KMS-11 (cell line): Measurements from ENCODE around the gene KCNQ1.
A peak's percentile ranks its signal among the peaks of the same experiment; 100 is the strongest.

Experiments used
- H2AFZ ChIP-seq: fragments of 200-600 bp; sonication (generic); 2 replicates; pipeline ENCODE4 v1.6.1; 2016; ENCODE audit warnings: antibody characterized with exemption, mixed run types, low read depth
- H3K27ac ChIP-seq: fragments of 200-600 bp; sonication (generic); 2 replicates; pipeline ENCODE4 v1.6.1; 2016; ENCODE audit warnings: mild to moderate bottlenecking, mixed run types
- H3K27me3 ChIP-seq: fragments of 200-600 bp; sonication (generic); 2 replicates; pipeline ENCODE4 v1.6.1; 2017; ENCODE audit warnings: mild to moderate bottlenecking, low read depth, mixed run types, moderate library complexity; ENCODE audit not compliant: insufficient read depth
- H3K36me3 ChIP-seq: fragments of 200-600 bp; sonication (generic); 2 replicates; pipeline ENCODE4 v1.6.1; 2017; ENCODE audit warnings: mild to moderate bottlenecking, mixed run types; ENCODE audit not compliant: insufficient read depth
- H3K4me1 ChIP-seq: fragments of 200-600 bp; sonication (generic); 2 replicates; pipeline ENCODE4 v1.6.1; 2016; ENCODE audit warnings: mild to moderate bottlenecking, low read depth, mixed run types; ENCODE audit not compliant: poor library complexity, severe bottlenecking
- H3K4me2 ChIP-seq: fragments of 200-600 bp; sonication (generic); 2 replicates; pipeline ENCODE4 v1.7.0; 2016; ENCODE audit warnings: mild to moderate bottlenecking, mixed run types
- H3K4me3 ChIP-seq: fragments of 200-600 bp; sonication (generic); IDR thresholded peaks from 2 replicates; pipeline ENCODE4 v1.6.1; 2017; ENCODE audit warnings: low read depth, low read length, mixed read lengths; ENCODE audit not compliant: insufficient read depth
- H3K79me2 ChIP-seq: fragments of 200-600 bp; sonication (generic); 2 replicates; pipeline ENCODE4 v1.6.1; 2016; ENCODE audit warnings: low read depth, mixed run types; ENCODE audit not compliant: insufficient read depth
- H3K9ac ChIP-seq: fragments of 200-600 bp; sonication (generic); 2 replicates; pipeline ENCODE4 v1.6.1; 2016; ENCODE audit warnings: mild to moderate bottlenecking, mixed run types
- H4K20me1 ChIP-seq: fragments of 200-600 bp; sonication (generic); 2 replicates; pipeline ENCODE4 v1.6.1; 2016; ENCODE audit warnings: mild to moderate bottlenecking, mixed run types; ENCODE audit not compliant: insufficient read depth
- TF ChIP-seq, protein P1 (sequence below): fragments of 200-600 bp; sonication (generic); conservative IDR thresholded peaks from 2 replicates; pipeline ENCODE4 v1.6.1; 2017; ENCODE audit warnings: low read depth, mild to moderate bottlenecking, antibody characterized with exemption, low read length, moderate library complexity, mixed read lengths

Gene KCNQ1

DNA sequence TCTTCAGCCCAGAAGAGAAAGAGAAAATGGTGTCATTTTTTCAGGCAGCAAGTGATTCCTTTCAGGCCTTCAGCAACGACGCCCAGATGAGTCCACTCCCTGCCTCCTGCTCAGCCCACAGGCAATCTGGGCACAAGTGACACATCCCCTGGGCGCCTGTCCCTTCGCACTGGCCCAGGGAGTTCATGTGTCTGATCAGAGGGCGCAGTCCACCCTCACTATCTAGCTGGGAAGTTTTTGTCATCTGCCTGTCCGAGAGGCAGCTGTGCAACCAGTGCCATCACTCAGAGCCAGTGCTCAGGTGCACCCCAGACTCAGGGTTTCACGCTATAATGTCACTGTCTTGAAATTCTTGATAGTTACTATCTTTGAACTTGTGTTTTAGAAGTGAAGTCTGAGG lies 256.4 kb downstream of the KCNQ1 start:
- H3K4me2 ChIP-seq: peak overlapping the region; percentile 62
- TF ChIP-seq, protein P1, sequence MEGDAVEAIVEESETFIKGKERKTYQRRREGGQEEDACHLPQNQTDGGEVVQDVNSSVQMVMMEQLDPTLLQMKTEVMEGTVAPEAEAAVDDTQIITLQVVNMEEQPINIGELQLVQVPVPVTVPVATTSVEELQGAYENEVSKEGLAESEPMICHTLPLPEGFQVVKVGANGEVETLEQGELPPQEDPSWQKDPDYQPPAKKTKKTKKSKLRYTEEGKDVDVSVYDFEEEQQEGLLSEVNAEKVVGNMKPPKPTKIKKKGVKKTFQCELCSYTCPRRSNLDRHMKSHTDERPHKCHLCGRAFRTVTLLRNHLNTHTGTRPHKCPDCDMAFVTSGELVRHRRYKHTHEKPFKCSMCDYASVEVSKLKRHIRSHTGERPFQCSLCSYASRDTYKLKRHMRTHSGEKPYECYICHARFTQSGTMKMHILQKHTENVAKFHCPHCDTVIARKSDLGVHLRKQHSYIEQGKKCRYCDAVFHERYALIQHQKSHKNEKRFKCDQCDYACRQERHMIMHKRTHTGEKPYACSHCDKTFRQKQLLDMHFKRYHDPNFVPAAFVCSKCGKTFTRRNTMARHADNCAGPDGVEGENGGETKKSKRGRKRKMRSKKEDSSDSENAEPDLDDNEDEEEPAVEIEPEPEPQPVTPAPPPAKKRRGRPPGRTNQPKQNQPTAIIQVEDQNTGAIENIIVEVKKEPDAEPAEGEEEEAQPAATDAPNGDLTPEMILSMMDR: no peak
- peaks cover 34% of the 10 kb centered on the region for H3K79me2 ChIP-seq
- H3K27ac ChIP-seq: peak overlapping the region; percentile 92
- H4K20me1 ChIP-seq: peaks cover 15% of the 10 kb centered on the region
- peak overlapping the region; percentile 35; the same call in 1 of the 2 replicates for H2AFZ ChIP-seq
- H3K4me3 ChIP-seq: no peak overlapping the region
- no peaks in the 10 kb centered on the region for H3K36me3 ChIP-seq
- H3K4me1 ChIP-seq: peaks cover 30% of the 10 kb centered on the region
- peak overlapping the region; percentile 92; the same call in 1 of the 2 replicates for H3K9ac ChIP-seq
- H3K27me3 ChIP-seq: no peaks in the 10 kb centered on the region

DNA sequence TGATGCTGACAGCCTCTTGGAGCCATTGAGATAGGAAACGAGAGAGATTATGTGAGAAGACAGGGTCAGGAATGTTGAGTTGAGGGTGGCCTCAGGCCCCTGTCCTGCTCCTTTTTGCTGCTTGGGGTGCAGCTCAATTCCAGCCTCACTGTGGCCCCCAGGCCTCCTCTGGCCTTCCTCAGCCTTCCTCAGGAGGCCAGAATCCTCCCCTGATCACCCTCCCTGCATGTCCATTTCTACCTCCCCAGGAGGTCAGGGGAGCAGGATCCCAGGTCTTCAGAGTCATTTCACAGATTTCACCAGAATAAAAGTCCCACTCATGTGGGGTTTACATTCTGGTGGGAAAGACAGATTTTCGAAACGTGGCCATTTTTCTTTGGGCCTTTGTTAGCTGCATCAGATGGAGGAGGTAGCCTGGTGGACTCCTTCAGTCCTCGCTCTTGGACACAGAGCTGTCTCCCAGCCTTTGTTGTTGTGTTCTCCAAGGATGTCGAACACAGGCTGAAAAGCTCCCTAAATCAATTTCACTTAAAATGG lies 257.2 kb downstream of the KCNQ1 start:
- no peak overlapping the region for H3K27ac ChIP-seq
- no peak overlapping the region for H3K4me2 ChIP-seq
- no peaks in the 10 kb centered on the region for H3K27me3 ChIP-seq
- TF ChIP-seq, protein P1: no peak
- no peak overlapping the region for H3K9ac ChIP-seq
- peaks cover 7% of the 10 kb centered on the region for H4K20me1 ChIP-seq
- peaks cover 23% of the 10 kb centered on the region for H3K4me1 ChIP-seq
- H3K4me3 ChIP-seq: no peak overlapping the region
- no peak overlapping the region for H2AFZ ChIP-seq
- peaks cover 27% of the 10 kb centered on the region for H3K79me2 ChIP-seq
- H3K36me3 ChIP-seq: no peaks in the 10 kb centered on the region

DNA sequence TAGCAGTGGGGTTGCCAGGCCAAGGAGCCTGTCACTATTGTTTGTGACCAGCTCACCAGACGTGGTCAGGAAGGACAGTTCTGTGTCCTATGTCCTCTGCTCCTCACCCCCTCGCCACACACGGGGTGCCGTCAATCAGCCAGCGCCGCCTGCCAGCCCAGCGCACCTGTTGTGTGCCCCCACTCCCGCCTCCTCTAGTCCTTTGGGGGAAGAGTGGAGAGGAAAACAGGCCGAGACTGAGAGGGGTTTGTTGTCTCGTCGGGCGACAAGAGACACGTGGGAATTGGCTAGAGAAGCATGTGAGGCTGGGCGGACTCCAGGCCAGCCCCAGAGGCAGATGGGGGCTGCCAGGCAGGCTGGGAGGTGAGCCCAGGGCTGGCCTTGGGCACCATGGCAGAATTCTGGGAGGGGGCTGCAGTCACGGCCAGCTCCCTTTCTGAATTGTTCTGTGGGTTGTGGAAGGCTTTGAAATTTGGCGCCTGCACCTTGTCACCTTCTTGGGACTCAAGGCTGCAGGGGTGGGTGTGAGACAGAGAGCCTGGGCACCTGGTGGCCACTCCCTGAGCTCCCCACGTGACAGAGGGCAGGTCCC lies 258.1 kb downstream of the KCNQ1 start:
- no peak overlapping the region for H2AFZ ChIP-seq
- no peaks in the 10 kb centered on the region for H3K27me3 ChIP-seq
- no peak overlapping the region for H3K4me3 ChIP-seq

DNA sequence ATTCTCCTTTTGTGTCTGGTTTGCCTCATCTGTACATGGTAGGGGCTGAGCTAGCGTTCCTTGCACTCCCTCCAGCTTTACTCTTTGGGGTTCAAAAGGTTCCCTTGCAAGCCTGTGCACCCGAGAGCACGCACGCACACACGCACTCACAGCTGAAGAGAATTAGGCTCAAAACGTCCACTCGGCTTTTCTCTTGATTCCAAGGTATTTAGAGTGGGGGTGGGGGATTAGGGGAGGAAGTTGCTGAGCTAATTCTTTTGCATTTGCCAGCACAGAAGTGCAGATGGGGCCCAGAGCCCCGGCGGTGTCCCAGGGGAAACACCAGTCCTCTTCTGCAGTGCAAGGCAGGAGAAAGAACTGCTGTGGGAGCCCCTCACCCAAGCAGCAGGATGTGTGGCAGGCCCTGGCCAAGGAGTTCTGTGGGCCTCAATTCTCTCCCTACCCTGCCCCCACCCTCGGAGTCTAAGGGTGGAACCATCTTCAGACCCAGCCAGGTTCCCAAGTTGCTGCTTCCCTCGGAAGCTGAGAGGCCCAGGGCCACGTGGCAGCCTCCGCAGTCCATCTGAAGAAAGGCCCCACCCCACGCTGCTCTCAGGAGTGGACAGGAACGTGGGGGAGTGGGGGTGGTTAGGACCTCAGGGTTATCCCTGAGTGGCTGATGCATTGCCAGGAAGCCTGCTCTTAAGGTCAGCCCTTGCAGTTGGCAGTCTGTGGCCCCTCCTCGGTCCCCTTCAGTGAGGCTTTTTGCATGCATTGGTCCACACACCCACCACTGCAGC lies 258.7 kb downstream of the KCNQ1 start:
- H3K27ac ChIP-seq: no peak overlapping the region
- no peak overlapping the region for H2AFZ ChIP-seq
- no peaks in the 10 kb centered on the region for H3K36me3 ChIP-seq
- H3K79me2 ChIP-seq: peaks cover 11% of the 10 kb centered on the region
- no peaks in the 10 kb centered on the region for H4K20me1 ChIP-seq
- no peak overlapping the region for H3K4me3 ChIP-seq
- no peak overlapping the region for H3K9ac ChIP-seq
- no peak overlapping the region for H3K4me2 ChIP-seq
- TF ChIP-seq, protein P1: no peak
- no peaks in the 10 kb centered on the region for H3K27me3 ChIP-seq
- peaks cover 16% of the 10 kb centered on the region for H3K4me1 ChIP-seq

More for the DNA sequence above, 258.1 kb downstream of the KCNQ1 start:
- Histone ChIP-seq H4K20me1 (no peaks in the 10 kb centered on the region), H3K79me2 (peaks cover 18% of the 10 kb centered on the region), H3K9ac (no peak overlapping the region), H3K4me2 (no peak overlapping the region), H3K36me3 (no peaks in the 10 kb centered on the region), H3K27ac (no peak overlapping the region), H3K4me1 (peaks cover 16% of the 10 kb centered on the region)
- TF ChIP-seq, protein P1: no peak
